Measurements from ENCODE around the gene FAM83B. TPM values are rescaled to one million over a fixed set of nuclear protein-coding genes. Genes with fewer than 3 reads are reported as not detected.

FAM83B gene
- total RNA-seq, 4 donors from 2014 or later, result 57.8 to 88.9 (median 59.8) TPM

- 60% methylated on average over 5 of the region's 5 CpGs for WGBS, 2 donors
- intact Hi-C loops (cut with DNase I), result no loop called here
- no peak overlapping the region for H3K4me3 ChIP-seq
- no peaks in the 10 kb centered on the region for H3K9me3 ChIP-seq
- H3K4me1 ChIP-seq, result peaks cover 0 to 23% (median 10%) of the 10 kb centered on the region in 3 donors
- DNase-seq, result no peak
- H3K27ac ChIP-seq, result peak overlapping the region in 2 of 4 donors; percentile 20 to 43
- TF ChIP-seq CTCF (IDR thresholded peaks at IDR 0.05), result no peak
- no peak for TF ChIP-seq POLR2A (IDR thresholded peaks at IDR 0.05)
- H3K27me3 ChIP-seq, result no peaks in the 10 kb centered on the region
- H3K36me3 ChIP-seq, result no peaks in the 10 kb centered on the region
These were observed 43.6 kb upstream of the FAM83B start for GRCh38 chr6:54802775-54803634.

GRCh38 chr6:54805077-54805476, 41.5 kb upstream of the FAM83B start:
- DNase-seq, result no peak
- Histone ChIP-seq H3K27me3 (no peaks in the 10 kb centered on the region), H3K27ac (no peak overlapping the region), H3K4me3 (no peak overlapping the region), H3K4me1 (peaks cover 0 to 23% (median 10%) of the 10 kb centered on the region in 3 donors), H3K36me3 (no peaks in the 10 kb centered on the region), H3K9me3 (no peaks in the 10 kb centered on the region)
- 22 to 29% methylated on average over 1 of the region's 1 CpG for WGBS, 2 donors
- TF ChIP-seq CTCF (IDR thresholded peaks at IDR 0.05) (no peak), POLR2A (IDR thresholded peaks at IDR 0.05) (no peak)
- intact Hi-C loops (cut with DNase I), result no loop called here

- TF ChIP-seq CTCF (IDR thresholded peaks at IDR 0.05), result no peak
- TF ChIP-seq POLR2A (IDR thresholded peaks at IDR 0.05), result no peak
- H3K4me1 ChIP-seq, result peaks cover 0 to 5% (median 0%) of the 10 kb centered on the region in 3 donors
- DNase-seq, result no peak
- intact Hi-C loops (cut with DNase I), result no loop called here
- no peaks in the 10 kb centered on the region for H3K27me3 ChIP-seq
- H3K36me3 ChIP-seq, result no peaks in the 10 kb centered on the region
- no peaks in the 10 kb centered on the region for H3K9me3 ChIP-seq
- H3K4me3 ChIP-seq, result no peak overlapping the region
- no peak overlapping the region for H3K27ac ChIP-seq
These were observed 36.4 kb upstream of the FAM83B start for GRCh38 chr6:54810147-54810546.

- no peak for DNase-seq
- TF ChIP-seq CTCF (IDR thresholded peaks at IDR 0.05) (no peak), POLR2A (IDR thresholded peaks at IDR 0.05) (no peak)
- Histone ChIP-seq H3K36me3 (no peaks in the 10 kb centered on the region), H3K4me1 (peaks cover 4 to 26% (median 4%) of the 10 kb centered on the region in 3 donors), H3K9me3 (no peaks in the 10 kb centered on the region), H3K27ac (no peak overlapping the region), H3K4me3 (no peak overlapping the region), H3K27me3 (no peaks in the 10 kb centered on the region)
- intact Hi-C loops (cut with DNase I), result no loop called here
- 25 to 31% methylated on average over 3 of the region's 3 CpGs for WGBS, 2 donors
These were observed 32.7 kb upstream of the FAM83B start for GRCh38 chr6:54813892-54814291.

GRCh38 chr6:54817236-54817635, 29.3 kb upstream of the FAM83B start:
- no peak for DNase-seq
- intact Hi-C loops (cut with DNase I), result no loop called here
- Histone ChIP-seq H3K4me3 (no peak overlapping the region), H3K27ac (peak overlapping the region; percentile 68 to 79 (median 74)), H3K4me1 (peaks cover 4 to 26% (median 4%) of the 10 kb centered on the region in 3 donors), H3K36me3 (no peaks in the 10 kb centered on the region), H3K9me3 (no peaks in the 10 kb centered on the region), H3K27me3 (no peaks in the 10 kb centered on the region)
- 15 to 45% methylated on average over 2 of the region's 2 CpGs for WGBS, 2 donors
- TF ChIP-seq POLR2A (IDR thresholded peaks at IDR 0.05) (no peak), CTCF (IDR thresholded peaks at IDR 0.05) (no peak)

Data from esophagus squamous epithelium (tissue), 5 donors.